ENCODE results near the gene DEK.
"Not testable (repeated sequence)": the region's sequence is repeated elsewhere in the genome, so short reads cannot be mapped to it uniquely, and the experiment has no call there.

DEK gene

GRCh38 chr6:18264219-18264922 is at the start of gene DEK:
TSS of gene DEK (minus strand) at chr6:18264530. CDS start at chr6:18263987, 543 bp downstream.
- DNase-seq = peak; percentile 73 to 87 (median 78)

- no peak for DNase-seq
Measured at GRCh38 chr6:18312368-18312767, 48.0 kb upstream of the DEK start.

GRCh38 chr6:18310010-18310409 is 45.7 kb upstream of the DEK start:
- not testable (repeated sequence) for DNase-seq

- DNase-seq = no peak
Measured at GRCh38 chr6:18309046-18309445, 44.7 kb upstream of the DEK start.

GRCh38 chr6:18308070-18308735 is 43.9 kb upstream of the DEK start:
- no peak for DNase-seq

- no peak for DNase-seq
Measured at GRCh38 chr6:18306977-18307376, 42.6 kb upstream of the DEK start.

- DNase-seq = no peak
Measured at GRCh38 chr6:18302561-18303439, 38.5 kb upstream of the DEK start.

GRCh38 chr6:18293076-18293904 is 29.0 kb upstream of the DEK start:
- no peak for DNase-seq

GRCh38 chr6:18289283-18289682 is 25.0 kb upstream of the DEK start:
- no peak for DNase-seq

- no peak for DNase-seq
Measured at GRCh38 chr6:18284261-18284660, 19.9 kb upstream of the DEK start.

- no peak for DNase-seq
Measured at GRCh38 chr6:18281564-18281963, 17.2 kb upstream of the DEK start.

- no peak for DNase-seq
Measured at GRCh38 chr6:18280084-18280483, 15.8 kb upstream of the DEK start.

- DNase-seq = no peak
Measured at GRCh38 chr6:18279422-18279821, 15.1 kb upstream of the DEK start.

- no peak for DNase-seq
Measured at GRCh38 chr6:18277237-18278006, 13.1 kb upstream of the DEK start.

- DNase-seq = no peak
Measured at GRCh38 chr6:18276610-18277236, 12.4 kb upstream of the DEK start.

- no peak for DNase-seq
Measured at GRCh38 chr6:18270216-18270615, 5.9 kb upstream of the DEK start.

GRCh38 chr6:18269717-18270116 is 5.4 kb upstream of the DEK start:
- no peak for DNase-seq

- DNase-seq = peak in 3 of 6 experiments; percentile 5 to 31 (median 28)
Measured at GRCh38 chr6:18269253-18269652, 4.9 kb upstream of the DEK start.

GRCh38 chr6:18268066-18268465 is 3.7 kb upstream of the DEK start:
- DNase-seq = no peak

- no peak for DNase-seq
Measured at GRCh38 chr6:18266523-18266912, 2.2 kb upstream of the DEK start.

- no peak for DNase-seq
Measured at GRCh38 chr6:18265787-18266522, 1.6 kb upstream of the DEK start.

Measured in stimulated activated naive CD4-positive, alpha-beta T cell (primary cell).